Nucleus accumbens (tissue), 56 donors: ENCODE data around the gene NECTIN1.

Experiments
- DNase-seq, 56 donors: peaks; one replicate each; lab custom pipeline; 2025; lab: John Stamatoyannopoulos, UW

Gene NECTIN1

GRCh38 chr11:119680541-119681360 lies 48.2 kb downstream of the NECTIN1 start:
- peak in 34 of 56 donors; percentile 8 to 72 (median 41) for DNase-seq

- DNase-seq: no peak
Measured at GRCh38 chr11:119679346-119679745, 49.7 kb downstream of the NECTIN1 start.

- DNase-seq: no peak
Measured at GRCh38 chr11:119678351-119678750, 50.6 kb downstream of the NECTIN1 start.

GRCh38 chr11:119677840-119678239 lies 51.2 kb downstream of the NECTIN1 start:
- DNase-seq: no peak

- DNase-seq: peak in 1 of 56 donors; percentile 17
Measured at GRCh38 chr11:119676461-119677020, 52.5 kb downstream of the NECTIN1 start.

- DNase-seq: no peak
Measured at GRCh38 chr11:119673759-119674336, 55.2 kb downstream of the NECTIN1 start.

GRCh38 chr11:119673052-119673758 lies 55.8 kb downstream of the NECTIN1 start:
- DNase-seq: no peak

- no peak for DNase-seq
Measured at GRCh38 chr11:119672597-119672996, 56.4 kb downstream of the NECTIN1 start.

- peak in 54 of 56 donors; percentile 28 to 94 (median 80) for DNase-seq
Measured at GRCh38 chr11:119671561-119672015, 57.4 kb downstream of the NECTIN1 start.

- peak in 53 of 56 donors; percentile 30 to 90 (median 74) for DNase-seq
Measured at GRCh38 chr11:119671051-119671450, 57.9 kb downstream of the NECTIN1 start.

- DNase-seq: no peak
Measured at GRCh38 chr11:119669487-119669886, 59.5 kb downstream of the NECTIN1 start.

- no peak for DNase-seq
Measured at GRCh38 chr11:119668676-119669075, 60.3 kb downstream of the NECTIN1 start.

- peak in 51 of 56 donors; percentile 22 to 88 (median 64) for DNase-seq
Measured at GRCh38 chr11:119666463-119667131, 62.4 kb downstream of the NECTIN1 start.

- no peak for DNase-seq
Measured at GRCh38 chr11:119666061-119666460, 62.9 kb downstream of the NECTIN1 start.

- no peak for DNase-seq
Measured at GRCh38 chr11:119664701-119665420, 64.1 kb downstream of the NECTIN1 start.

GRCh38 chr11:119664063-119664572 lies 64.9 kb downstream of the NECTIN1 start:
- peak in 16 of 56 donors; percentile 7 to 43 (median 25) for DNase-seq

- DNase-seq: peak in 48 of 56 donors; percentile 10 to 84 (median 66)
Measured at GRCh38 chr11:119663279-119663678, 65.7 kb downstream of the NECTIN1 start.

GRCh38 chr11:119661226-119661625 lies 67.8 kb downstream of the NECTIN1 start:
- DNase-seq: no peak
